Measurements from ENCODE around the gene PHOX2A.
"Not testable (repeated sequence)": the region's sequence is repeated elsewhere in the genome, so short reads cannot be mapped to it uniquely, and the experiment has no call there.

PHOX2A gene

GRCh38 chr11:72221386-72222075, 22.4 kb downstream of the PHOX2A start:
- no peak for DNase-seq

DNA sequence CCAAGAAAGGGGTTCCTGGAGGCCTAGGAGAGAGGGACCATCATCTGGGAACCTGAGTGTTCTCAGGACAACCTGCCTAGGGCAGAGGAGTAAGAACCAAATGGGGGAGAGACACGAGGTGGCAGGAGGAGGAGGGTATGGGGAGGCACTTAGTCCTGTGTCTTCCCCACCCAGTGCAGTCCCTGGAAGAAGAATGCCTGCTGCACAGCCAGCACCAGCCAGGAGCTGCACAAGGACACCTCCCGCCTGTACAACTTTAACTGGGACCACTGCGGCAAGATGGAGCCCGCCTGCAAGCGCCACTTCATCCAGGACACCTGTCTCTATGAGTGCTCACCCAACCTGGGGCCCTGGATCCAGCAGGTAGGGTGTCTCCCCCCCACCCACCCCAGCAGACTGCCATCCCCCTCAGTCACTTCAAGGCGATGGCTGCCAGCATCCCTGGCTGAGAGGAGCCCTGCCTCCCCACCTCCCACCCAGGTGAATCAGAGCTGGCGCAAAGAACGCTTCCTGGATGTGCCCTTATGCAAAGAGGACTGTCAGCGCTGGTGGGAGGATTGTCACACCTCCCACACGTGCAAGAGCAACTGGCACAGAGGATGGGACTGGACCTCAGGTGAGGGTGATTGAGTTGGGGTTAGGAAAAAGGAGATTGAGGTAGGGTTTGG, 23.1 kb downstream of the PHOX2A start:
- DNase-seq = no peak

GRCh38 chr11:72218251-72218745, 25.7 kb downstream of the PHOX2A start:
- no peak for DNase-seq

DNA sequence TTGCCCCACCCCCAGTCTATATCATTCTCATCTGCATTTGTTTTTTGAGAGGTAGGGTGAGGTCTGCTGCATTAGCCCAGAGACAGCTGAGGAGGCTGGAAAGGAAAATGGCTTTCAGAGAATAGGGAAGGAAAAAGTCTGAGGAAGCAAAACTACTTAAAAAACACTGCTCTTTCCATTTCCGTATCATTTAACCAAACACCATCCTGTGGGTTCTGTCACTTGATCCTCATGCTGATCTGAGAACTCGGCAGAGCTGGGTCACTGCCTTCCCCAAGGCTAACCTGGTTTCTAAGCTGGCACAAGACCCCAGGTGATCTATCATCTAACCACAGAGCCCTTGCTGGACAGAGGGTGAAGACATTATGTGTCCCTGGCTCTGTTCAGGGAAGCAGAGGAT, 26.1 kb downstream of the PHOX2A start:
- no peak for DNase-seq

DNA sequence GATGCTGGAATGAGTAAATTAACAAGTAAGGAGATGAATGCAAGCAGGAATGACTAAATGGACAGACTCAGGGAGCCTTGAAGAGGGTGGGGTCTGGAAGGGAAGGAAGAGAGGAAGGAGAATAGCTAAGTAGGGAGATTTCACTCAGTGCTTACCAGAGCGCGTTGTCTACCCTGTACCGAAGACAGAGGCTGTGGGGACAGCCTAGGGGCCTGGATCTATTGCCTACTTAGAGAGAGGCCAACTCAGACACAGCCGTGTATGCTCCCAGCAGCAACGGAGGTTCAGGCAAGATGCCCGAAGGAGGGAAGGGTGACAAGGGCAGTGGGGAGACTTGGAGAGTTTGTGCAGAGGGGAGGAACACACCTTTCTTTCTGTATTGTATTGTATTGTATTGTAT, 27.3 kb downstream of the PHOX2A start, which contains the start of gene FOLR2:
FOLR2 (plus strand) TSS at position 157 of the 400 bp plus-strand sequence. CDS start 1,791 bp downstream, outside the sequence.
- no peak for DNase-seq

DNA sequence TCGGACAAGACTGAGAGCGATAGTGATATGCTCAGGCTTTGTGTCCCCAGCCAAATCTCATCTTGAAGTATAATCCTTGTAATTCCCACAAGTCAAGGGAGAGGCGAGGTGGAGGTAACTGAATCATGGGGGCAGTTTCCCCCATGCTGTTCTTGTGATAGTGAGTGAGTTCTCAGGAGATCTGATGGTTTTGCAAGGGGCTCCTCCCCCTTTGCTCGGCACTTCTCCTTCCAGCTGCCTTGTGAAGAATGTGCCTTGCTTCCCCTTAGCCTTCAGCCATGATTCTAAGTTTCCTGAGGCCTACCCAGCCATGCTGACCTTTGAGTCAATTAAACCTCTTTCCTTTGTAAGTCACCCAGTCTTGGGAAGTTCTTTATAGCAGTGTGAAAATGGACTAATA, 34.9 kb downstream of the PHOX2A start:
- DNase-seq = no peak

- DNase-seq = no peak
Observed at GRCh38 chr11:72208281-72208680, 35.7 kb downstream of the PHOX2A start.

GRCh38 chr11:72206794-72207193, 37.2 kb downstream of the PHOX2A start:
- not testable (repeated sequence) for DNase-seq

DNA sequence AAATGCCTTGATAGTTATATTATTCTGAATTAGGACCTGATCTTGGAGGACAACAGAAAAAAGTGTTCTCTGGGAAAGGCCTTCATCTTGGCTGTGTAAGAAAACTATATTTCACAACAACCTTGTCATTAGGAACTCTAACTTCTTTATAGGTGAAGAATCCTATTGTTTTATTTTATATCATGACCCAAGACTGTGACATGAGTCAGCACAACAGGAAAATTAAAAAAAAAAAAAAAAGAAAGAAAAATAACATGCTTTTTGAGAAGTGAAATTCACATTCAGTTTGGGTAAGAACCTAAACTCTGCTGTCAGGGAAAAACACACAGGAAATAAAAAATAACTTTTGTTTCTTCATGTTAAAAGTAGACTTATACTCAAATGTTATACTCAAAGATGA, 39.1 kb downstream of the PHOX2A start:
- no peak for DNase-seq

- no peak for DNase-seq
Observed at GRCh38 chr11:72203163-72203562, 40.8 kb downstream of the PHOX2A start.

GRCh38 chr11:72202571-72202970, 41.4 kb downstream of the PHOX2A start:
- DNase-seq = no peak

- DNase-seq = not testable (repeated sequence)
Observed at GRCh38 chr11:72201445-72201844, 42.5 kb downstream of the PHOX2A start.

DNA sequence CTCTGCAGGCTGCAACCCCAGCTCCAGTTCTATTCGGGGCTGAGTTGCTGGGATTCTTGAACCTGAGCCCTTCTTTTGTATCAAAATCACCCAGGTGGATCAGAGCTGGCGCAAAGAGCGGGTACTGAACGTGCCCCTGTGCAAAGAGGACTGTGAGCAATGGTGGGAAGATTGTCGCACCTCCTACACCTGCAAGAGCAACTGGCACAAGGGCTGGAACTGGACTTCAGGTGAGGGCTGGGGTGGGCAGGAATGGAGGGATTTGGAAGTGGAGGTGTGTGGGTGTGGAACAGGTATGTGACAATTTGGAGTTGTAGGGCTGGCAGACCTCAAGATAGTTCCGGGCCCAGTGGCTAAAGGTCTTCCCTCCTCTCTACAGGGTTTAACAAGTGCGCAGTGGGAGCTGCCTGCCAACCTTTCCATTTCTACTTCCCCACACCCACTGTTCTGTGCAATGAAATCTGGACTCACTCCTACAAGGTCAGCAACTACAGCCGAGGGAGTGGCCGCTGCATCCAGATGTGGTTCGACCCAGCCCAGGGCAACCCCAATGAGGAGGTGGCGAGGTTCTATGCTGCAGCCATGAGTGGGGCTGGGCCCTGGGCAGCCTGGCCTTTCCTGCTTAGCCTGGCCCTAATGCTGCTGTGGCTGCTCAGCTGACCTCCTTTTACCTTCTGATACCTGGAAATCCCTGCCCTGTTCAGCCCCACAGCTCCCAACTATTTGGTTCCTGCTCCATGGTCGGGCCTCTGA, 48.3 kb downstream of the PHOX2A start:
- no peak for DNase-seq

GRCh38 chr11:72191961-72192381, 52.0 kb downstream of the PHOX2A start, which contains the start of gene FOLR1:
Gene FOLR1, plus strand, starts transcription at chr11:72192140. Its CDS starts 34 bp downstream, at chr11:72192174.
- DNase-seq = no peak

DNA sequence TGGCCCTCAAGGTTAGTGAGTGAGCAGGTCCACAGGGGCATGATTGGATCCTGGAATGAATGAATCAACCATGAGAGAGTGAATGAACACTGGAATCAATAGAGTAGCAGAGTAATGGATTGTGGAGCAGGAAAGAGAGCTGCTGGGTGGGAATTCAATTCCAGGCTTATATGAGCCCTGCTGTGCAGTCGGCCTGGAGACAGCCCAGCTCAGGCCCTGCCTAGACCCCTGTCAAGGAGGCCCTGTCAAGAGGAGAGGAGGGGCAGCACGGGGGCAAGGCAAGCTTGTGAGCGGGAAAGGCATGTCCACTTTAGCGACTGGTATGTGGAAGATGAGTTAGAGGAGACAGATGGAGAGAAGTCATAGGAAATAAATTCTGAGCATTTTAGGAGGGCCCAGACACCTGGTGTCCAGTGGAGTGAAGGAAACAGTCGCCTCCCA, 53.3 kb downstream of the PHOX2A start:
- no peak for DNase-seq

GRCh38 chr11:72189455-72190250, 54.3 kb downstream of the PHOX2A start:
- no peak for DNase-seq

Data from NCI-H2227 treated with DMSO at 0.1 percent for 48 hours (cell line).